GM04504 (cell line): ENCODE data around the gene SLC35B2.

ENCODE experiments used
- DNase-seq: peaks from one replicate; pipeline ENCODE4 v3.0.0-alpha.2; 2012; ENCODE audit warnings: low read depth

Gene SLC35B2

DNA sequence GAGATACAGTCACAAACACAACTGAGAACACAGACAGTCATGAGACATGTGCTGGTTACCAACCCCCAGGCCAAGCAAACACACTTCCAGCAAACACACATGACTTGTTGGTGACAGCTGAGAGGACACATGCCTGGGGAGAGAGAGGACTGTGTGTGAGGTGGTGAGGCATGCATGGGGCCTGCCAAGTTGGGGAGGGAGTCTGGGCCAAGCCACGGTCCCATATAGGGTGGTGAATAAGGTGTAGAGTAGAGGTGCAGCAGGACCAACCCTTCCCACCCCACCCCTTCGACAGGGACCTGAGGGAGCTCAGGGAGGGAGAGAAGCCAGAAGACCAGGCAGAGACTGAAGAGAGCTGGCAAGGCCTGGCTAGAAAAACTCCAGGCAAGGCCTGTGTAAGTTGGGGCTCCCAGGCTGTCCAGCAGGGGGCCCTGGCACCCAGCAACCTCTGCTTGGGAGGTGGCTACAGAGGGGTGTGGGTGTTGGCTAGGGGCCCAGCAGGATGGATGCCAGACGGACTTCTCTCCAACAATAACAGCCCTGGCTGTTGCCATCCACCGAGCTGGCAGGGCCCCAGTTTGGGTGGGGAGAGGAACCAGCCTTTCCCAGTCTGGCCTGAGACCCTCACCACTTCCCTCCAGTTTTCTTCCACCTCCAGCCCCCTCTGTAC is 35.9 kb downstream of the SLC35B2 start:
- no peak for DNase-seq

DNA sequence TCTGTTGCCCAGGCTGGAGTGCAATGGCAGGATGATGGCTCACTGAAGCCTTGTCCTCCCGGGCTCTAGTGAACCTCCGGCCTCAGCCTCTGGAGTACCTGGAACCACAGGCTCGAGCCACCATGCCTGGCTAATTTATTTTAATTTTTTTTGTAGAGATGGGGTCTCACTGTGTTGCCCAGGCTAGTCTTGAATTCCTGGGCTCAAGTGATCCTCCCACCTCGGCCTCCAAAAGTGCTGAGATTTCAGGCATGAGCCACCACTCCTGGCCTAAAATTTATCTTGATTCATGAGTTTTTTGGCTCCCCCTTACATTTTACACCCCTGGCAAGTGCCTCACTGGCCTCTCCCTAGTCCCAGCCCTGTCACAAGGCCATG is 36.4 kb downstream of the SLC35B2 start:
- no peak for DNase-seq

- no peak for DNase-seq
Observed at GRCh38 chr6:44219815-44220784, 37.2 kb downstream of the SLC35B2 start.

DNA sequence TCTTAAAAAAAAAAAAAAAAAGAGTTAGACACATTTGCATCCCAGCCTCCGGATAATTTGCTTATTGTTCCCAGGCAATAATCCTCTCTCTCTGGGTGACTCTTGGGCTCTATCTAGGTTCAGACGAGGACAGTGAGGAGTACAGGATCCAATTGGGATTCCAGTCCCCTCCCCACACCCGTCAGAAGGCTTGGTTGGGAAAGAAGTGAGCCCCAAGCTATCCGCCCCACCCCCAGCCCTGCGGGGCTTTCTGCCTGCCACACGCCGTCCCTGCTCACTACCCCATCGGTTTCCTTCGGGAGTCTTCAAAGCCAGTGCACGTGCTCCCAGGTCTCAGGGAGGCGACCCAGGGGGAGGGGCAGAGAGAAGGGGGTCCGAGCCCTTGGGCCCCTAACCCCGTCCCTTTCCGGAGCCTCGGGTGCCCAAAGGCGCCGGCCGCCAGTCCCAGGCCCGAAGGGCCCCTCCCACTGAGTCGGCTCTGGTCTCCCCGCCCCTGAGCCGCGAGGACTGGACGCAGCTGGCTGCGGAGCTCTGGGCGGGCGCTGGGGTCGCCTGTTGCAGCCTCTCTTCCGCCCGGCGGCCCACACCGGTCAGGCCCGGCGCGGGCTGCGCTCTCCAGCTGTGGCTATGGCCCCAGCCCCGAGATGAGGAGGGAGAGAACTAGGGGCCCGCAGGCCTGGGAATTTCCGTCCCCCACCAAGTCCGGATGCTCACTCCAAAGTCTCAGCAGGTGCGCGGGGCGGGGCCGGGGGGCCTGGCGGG is 38.1 kb downstream of the SLC35B2 start:
- no peak for DNase-seq

- DNase-seq: no peak
Observed at GRCh38 chr6:44217332-44218143, 39.8 kb downstream of the SLC35B2 start.

DNA sequence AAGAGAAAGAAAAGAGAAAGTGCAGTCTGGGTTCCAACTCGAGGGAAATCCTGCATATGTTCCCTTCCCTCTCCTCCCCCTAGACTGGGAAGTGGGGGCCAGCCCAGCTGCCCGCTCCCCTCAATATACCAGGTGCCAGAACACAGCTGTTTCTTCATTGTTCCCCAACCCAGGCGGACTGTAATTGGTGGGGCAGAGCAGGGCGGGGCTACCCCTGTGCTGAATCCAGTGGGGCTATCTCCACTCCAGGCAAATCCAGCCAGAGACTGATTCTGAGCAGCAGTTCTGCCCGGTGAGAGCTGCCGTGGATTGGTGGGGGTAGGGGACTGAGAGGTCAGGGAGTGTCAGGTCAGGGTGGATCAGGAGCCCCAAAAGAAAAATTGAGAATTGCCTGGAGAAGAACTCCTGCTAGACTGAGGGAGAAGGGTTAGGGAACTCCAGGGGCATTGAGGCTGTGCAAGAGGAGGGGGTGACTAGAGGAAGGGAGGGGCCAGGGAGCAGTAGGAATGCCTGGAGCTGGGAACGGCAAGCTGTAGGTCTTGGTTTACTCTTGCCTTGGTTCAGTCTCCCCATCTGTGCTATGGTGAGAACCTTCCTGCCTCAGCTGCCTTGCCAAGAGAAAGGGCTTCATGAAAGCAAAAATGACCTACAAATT is 40.5 kb downstream of the SLC35B2 start, which contains the start of gene MYMX:
MYMX (plus strand) TSS at position 250 of the 655 bp plus-strand sequence. CDS start 546 bp downstream, outside the sequence.
- DNase-seq: no peak

DNA sequence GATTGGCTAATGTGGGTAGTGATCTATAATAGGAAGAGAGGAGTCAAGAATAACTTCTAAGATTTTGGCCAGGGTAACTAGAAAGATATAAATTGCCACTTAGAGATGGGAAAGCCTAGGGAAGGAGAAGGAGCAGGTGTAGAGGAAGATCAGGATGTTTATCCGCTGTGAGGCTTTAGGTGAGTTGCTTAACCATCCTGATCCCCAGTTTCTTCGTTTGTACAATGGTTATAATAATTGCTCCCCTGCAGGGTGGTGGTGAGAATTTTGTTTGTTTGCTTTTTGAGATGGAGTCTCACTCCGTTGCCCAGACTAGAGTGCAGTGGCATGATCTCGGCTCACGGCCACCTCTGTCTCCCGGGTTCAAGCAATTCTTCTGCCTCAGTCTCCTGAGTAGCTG is 43.0 kb downstream of the SLC35B2 start:
- DNase-seq: no peak

DNA sequence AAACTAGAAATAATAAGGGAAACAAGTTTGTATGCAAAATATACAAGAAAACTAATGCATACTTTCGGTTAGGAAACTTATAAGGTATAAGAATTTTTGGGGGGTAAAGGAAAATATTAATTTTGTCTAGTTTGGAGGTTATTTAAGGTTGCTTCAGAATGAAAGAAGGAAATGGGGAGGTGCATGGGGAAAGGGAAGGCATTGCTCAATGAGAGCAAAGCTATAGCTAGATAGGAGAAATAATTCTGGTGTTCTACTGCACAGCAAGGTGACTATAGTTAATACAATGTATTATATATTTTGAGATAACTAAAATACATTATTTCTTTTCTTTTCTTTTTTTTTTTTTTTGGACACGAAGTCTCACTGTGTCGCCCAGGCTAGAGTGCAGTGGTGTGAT is 46.0 kb downstream of the SLC35B2 start:
- no peak for DNase-seq

DNA sequence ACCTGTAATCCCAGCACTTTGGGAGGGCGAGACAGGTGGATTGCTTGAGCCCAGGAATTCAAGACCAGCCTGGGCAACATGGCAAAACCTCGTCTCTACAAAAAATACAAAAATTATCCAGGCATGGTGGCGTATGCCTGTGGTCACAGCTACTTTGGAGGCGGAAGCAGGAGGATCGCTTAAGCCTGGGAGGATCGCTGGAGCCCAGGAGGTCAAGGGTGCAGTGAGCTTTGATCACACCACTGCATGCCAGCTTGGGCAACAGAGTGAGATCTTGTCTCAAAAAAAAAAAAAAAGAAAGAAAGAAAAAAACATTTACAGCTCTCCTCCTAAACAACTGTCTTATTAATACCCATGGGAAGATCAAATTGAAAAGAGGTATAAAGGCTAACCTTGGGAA is 49.4 kb downstream of the SLC35B2 start:
- no peak for DNase-seq
